T47D (cell line): ENCODE data around the gene S100B.

Experiments used
- DNase-seq, 2 experiments: peaks; one replicate each; pipeline versions ENCODE4 v3.0.0 to v3.0.0-alpha.2; 2011 to 2012; ENCODE audit warnings: low read depth in 1 of 2, low spot score in 1 of 2
- JUND ChIP-seq: IDR thresholded peaks from 2 replicates; pipeline ENCODE4 v1.6.1; 2012; ENCODE audit warnings: low read depth
- in situ Hi-C: cut with HindIII; loops from 2 replicates; pipeline ENCODE4 v1.10.0; 2016; ENCODE audit warnings: low sequenced_read_pairs, low pct_unique_long_range_greater_than_20kb

S100B gene

GRCh38 chr21:46557469-46557868, 47.4 kb downstream of the S100B start:
- in situ Hi-C loops = no loop called here

GRCh38 chr21:46556802-46557201, 48.1 kb downstream of the S100B start:
- no peak for TF ChIP-seq JUND
- DNase-seq = no peak
- in situ Hi-C loops = no loop called here

More at GRCh38 chr21:46557469-46557868, 47.4 kb downstream of the S100B start:
- DNase-seq = no peak
- TF ChIP-seq JUND = no peak

- no peak for DNase-seq
- in situ Hi-C loops = no loop called here
- no peak for TF ChIP-seq JUND
These were observed 49.2 kb downstream of the S100B start for GRCh38 chr21:46555678-46556077.

- TF ChIP-seq JUND = no peak
- in situ Hi-C loops = no loop called here
These were observed 49.7 kb downstream of the S100B start for GRCh38 chr21:46555225-46555617.

GRCh38 chr21:46554431-46555224, 50.3 kb downstream of the S100B start:
- in situ Hi-C loops = no loop called here
- TF ChIP-seq JUND = no peak
- DNase-seq = no peak

More at GRCh38 chr21:46555225-46555617, 49.7 kb downstream of the S100B start:
- DNase-seq = no peak

- in situ Hi-C loops = no loop called here
- TF ChIP-seq JUND = no peak
- no peak for DNase-seq
These were observed 50.9 kb downstream of the S100B start for GRCh38 chr21:46553993-46554392.

- TF ChIP-seq JUND = no peak
- in situ Hi-C loops = no loop called here
- DNase-seq = no peak
These were observed 52.0 kb downstream of the S100B start for GRCh38 chr21:46552865-46553379.

- in situ Hi-C loops = no loop called here
- TF ChIP-seq JUND = no peak
- no peak for DNase-seq
These were observed 52.6 kb downstream of the S100B start for GRCh38 chr21:46552274-46552673.

- no peak for TF ChIP-seq JUND
- DNase-seq = no peak
- in situ Hi-C loops = no loop called here
These were observed 53.1 kb downstream of the S100B start for GRCh38 chr21:46551636-46552241.

GRCh38 chr21:46550116-46550941, 54.6 kb downstream of the S100B start:
- no peak for DNase-seq
- in situ Hi-C loops = no loop called here
- TF ChIP-seq JUND = no peak

GRCh38 chr21:46549650-46550049, 55.2 kb downstream of the S100B start:
- in situ Hi-C loops = no loop called here
- no peak for DNase-seq
- TF ChIP-seq JUND = no peak
